ENCODE results near the gene SLCO4A1. TPM values are rescaled to one million over a fixed set of nuclear protein-coding genes. Genes with fewer than 3 reads are reported as not detected.

The SLCO4A1 gene
- total RNA-seq, 5 donors from 2014 or later (not counting 1 experiment from before 2014, with no cell fraction given): 0.98 to 7.2 (median 5.4) TPM

- Histone ChIP-seq H3K36me3 (ENCODE audit: control insufficient read depth in 2 of 2, extremely low read depth in 1 of 2, insufficient read depth in 1 of 2, low read length in 1 of 2) (no peaks in the 10 kb centered on the region), H3K27ac (ENCODE audit: low read length) (no peak overlapping the region), H3K4me1 (ENCODE audit: control insufficient read depth in 1 of 2, extremely low read depth in 1 of 2, insufficient read depth in 2 of 2, low read length in 2 of 2) (peaks cover 2 to 13% of the 10 kb centered on the region in 2 experiments), H3K27me3 (replicated peaks in 1 of 2; ENCODE audit: control insufficient read depth in 2 of 2, extremely low read depth in 1 of 2, insufficient read depth in 2 of 2, low read length in 1 of 2) (peaks cover 0 to 17% of the 10 kb centered on the region in 2 experiments), H3K4me3 (ENCODE audit: control insufficient read depth in 1 of 2, extremely low read depth in 1 of 2, low read length in 1 of 2) (no peak overlapping the region), H3K9me3 (no peaks in the 10 kb centered on the region)
- Mint-ChIP-seq H3K4me3 (no peak overlapping the region), H3K4me1 (peaks cover 2 to 3% (median 2%) of the 10 kb centered on the region in 3 donors), H3K9me3 (no peaks in the 10 kb centered on the region), H3K27ac (no peak overlapping the region), H3K27me3 (no peaks in the 10 kb centered on the region), H3K36me3 (no peaks in the 10 kb centered on the region)
- ChIA-PET CTCF (no interaction called here), POLR2A (no interaction called here)
- 90% methylated on average over 7 of the region's 14 CpGs for WGBS (ENCODE audit: insufficient coverage)
- DNase-seq (no peak), ATAC-seq (replicated peaks in 1 of 4) (no peak)
Measured at GRCh38 chr20:62698231-62698630, 55.9 kb downstream of the SLCO4A1 start.

GRCh38 chr20:62699296-62699695, 57.0 kb downstream of the SLCO4A1 start:
- 98% methylated on average over 10 of the region's 19 CpGs for WGBS (ENCODE audit: insufficient coverage)
- POLR2A ChIA-PET: no interaction called here
- H3K27me3 Mint-ChIP-seq: peaks cover 0 to 2% of the 10 kb centered on the region in 2 donors

GRCh38 chr20:62699741-62700140, 57.4 kb downstream of the SLCO4A1 start:
- peaks cover 7 to 12% (median 11%) of the 10 kb centered on the region in 3 donors for H3K4me1 Mint-ChIP-seq
- CTCF ChIA-PET: no interaction called here
- no peak overlapping the region for H3K4me3 Mint-ChIP-seq
- peaks cover 0 to 2% of the 10 kb centered on the region in 2 donors for H3K27me3 Mint-ChIP-seq
- Histone ChIP-seq H3K4me1 (ENCODE audit: control insufficient read depth in 1 of 2, extremely low read depth in 1 of 2, insufficient read depth in 2 of 2, low read length in 2 of 2) (peaks cover 2 to 20% of the 10 kb centered on the region in 2 experiments), H3K9me3 (no peaks in the 10 kb centered on the region), H3K36me3 (ENCODE audit: control insufficient read depth in 2 of 2, extremely low read depth in 1 of 2, insufficient read depth in 1 of 2, low read length in 1 of 2) (no peaks in the 10 kb centered on the region), H3K27me3 (replicated peaks in 1 of 2; ENCODE audit: control insufficient read depth in 2 of 2, extremely low read depth in 1 of 2, insufficient read depth in 2 of 2, low read length in 1 of 2) (peaks cover 0 to 11% of the 10 kb centered on the region in 2 experiments), H3K27ac (ENCODE audit: low read length) (no peak overlapping the region), H3K4me3 (ENCODE audit: control insufficient read depth in 1 of 2, extremely low read depth in 1 of 2, low read length in 1 of 2) (no peak overlapping the region)
- DNase-seq: no peak
- no peaks in the 10 kb centered on the region for H3K9me3 Mint-ChIP-seq
- POLR2A ChIA-PET: no interaction called here
- no peak for ATAC-seq (replicated peaks in 1 of 4)
- no peaks in the 10 kb centered on the region for H3K36me3 Mint-ChIP-seq
- WGBS (ENCODE audit: insufficient coverage): 82% methylated on average over 9 of the region's 12 CpGs
- no peak overlapping the region for H3K27ac Mint-ChIP-seq

More at GRCh38 chr20:62699296-62699695, 57.0 kb downstream of the SLCO4A1 start:
- Mint-ChIP-seq H3K4me1 (peaks cover 7 to 10% (median 9%) of the 10 kb centered on the region in 3 donors), H3K4me3 (no peak overlapping the region), H3K9me3 (no peaks in the 10 kb centered on the region), H3K36me3 (no peaks in the 10 kb centered on the region), H3K27ac (no peak overlapping the region)
- Histone ChIP-seq H3K27me3 (replicated peaks in 1 of 2; ENCODE audit: control insufficient read depth in 2 of 2, extremely low read depth in 1 of 2, insufficient read depth in 2 of 2, low read length in 1 of 2) (peaks cover 0 to 13% of the 10 kb centered on the region in 2 experiments), H3K9me3 (no peaks in the 10 kb centered on the region), H3K27ac (ENCODE audit: low read length) (no peak overlapping the region), H3K36me3 (ENCODE audit: control insufficient read depth in 2 of 2, extremely low read depth in 1 of 2, insufficient read depth in 1 of 2, low read length in 1 of 2) (no peaks in the 10 kb centered on the region), H3K4me3 (ENCODE audit: control insufficient read depth in 1 of 2, extremely low read depth in 1 of 2, low read length in 1 of 2) (no peak overlapping the region), H3K4me1 (ENCODE audit: control insufficient read depth in 1 of 2, extremely low read depth in 1 of 2, insufficient read depth in 2 of 2, low read length in 2 of 2) (peaks cover 2 to 20% of the 10 kb centered on the region in 2 experiments)
- ATAC-seq (replicated peaks in 1 of 4) (no peak), DNase-seq (no peak)
- CTCF ChIA-PET: no interaction called here

GRCh38 chr20:62700261-62700930, 58.1 kb downstream of the SLCO4A1 start:
- Mint-ChIP-seq H3K4me1 (peaks cover 7 to 14% (median 12%) of the 10 kb centered on the region in 3 donors), H3K36me3 (no peaks in the 10 kb centered on the region), H3K27ac (no peak overlapping the region), H3K4me3 (no peak overlapping the region), H3K9me3 (no peaks in the 10 kb centered on the region), H3K27me3 (peaks cover 0 to 2% of the 10 kb centered on the region in 2 donors)
- ChIA-PET POLR2A (no interaction called here), CTCF (no interaction called here)
- peaks cover 0 to 14% of the 10 kb centered on the region in 2 experiments for H3K27me3 ChIP-seq (replicated peaks in 1 of 2; ENCODE audit: control insufficient read depth in 2 of 2, extremely low read depth in 1 of 2, insufficient read depth in 2 of 2, low read length in 1 of 2)
- no peak overlapping the region for H3K27ac ChIP-seq (ENCODE audit: low read length)
- no peaks in the 10 kb centered on the region for H3K9me3 ChIP-seq
- DNase-seq: no peak
- H3K36me3 ChIP-seq (ENCODE audit: control insufficient read depth in 2 of 2, extremely low read depth in 1 of 2, insufficient read depth in 1 of 2, low read length in 1 of 2): no peaks in the 10 kb centered on the region
- WGBS (ENCODE audit: insufficient coverage): 89% methylated on average over 15 of the region's 18 CpGs
- peaks cover 2 to 20% of the 10 kb centered on the region in 2 experiments for H3K4me1 ChIP-seq (ENCODE audit: control insufficient read depth in 1 of 2, extremely low read depth in 1 of 2, insufficient read depth in 2 of 2, low read length in 2 of 2)
- no peak overlapping the region for H3K4me3 ChIP-seq (ENCODE audit: control insufficient read depth in 1 of 2, extremely low read depth in 1 of 2, low read length in 1 of 2)
- no peak for ATAC-seq (replicated peaks in 1 of 4)

GRCh38 chr20:62701161-62702012, 59.1 kb downstream of the SLCO4A1 start:
- ATAC-seq (replicated peaks in 1 of 4) (no peak), DNase-seq (no peak)
- Mint-ChIP-seq H3K9me3 (no peaks in the 10 kb centered on the region), H3K27me3 (peaks cover 0 to 2% of the 10 kb centered on the region in 2 donors), H3K4me3 (no peak overlapping the region), H3K27ac (no peak overlapping the region), H3K4me1 (peaks cover 7 to 13% (median 12%) of the 10 kb centered on the region in 3 donors), H3K36me3 (no peaks in the 10 kb centered on the region)
- no peaks in the 10 kb centered on the region for H3K9me3 ChIP-seq
- ChIA-PET POLR2A (no interaction called here), CTCF (no interaction called here)
- H3K4me3 ChIP-seq (ENCODE audit: control insufficient read depth in 1 of 2, extremely low read depth in 1 of 2, low read length in 1 of 2): no peak overlapping the region
- H3K4me1 ChIP-seq (ENCODE audit: control insufficient read depth in 1 of 2, extremely low read depth in 1 of 2, insufficient read depth in 2 of 2, low read length in 2 of 2): peaks cover 2 to 16% of the 10 kb centered on the region in 2 experiments
- no peaks in the 10 kb centered on the region for H3K36me3 ChIP-seq (ENCODE audit: control insufficient read depth in 2 of 2, extremely low read depth in 1 of 2, insufficient read depth in 1 of 2, low read length in 1 of 2)
- WGBS (ENCODE audit: insufficient coverage): 80% methylated on average over 20 of the region's 24 CpGs
- no peak overlapping the region for H3K27ac ChIP-seq (ENCODE audit: low read length)
- H3K27me3 ChIP-seq (replicated peaks in 1 of 2; ENCODE audit: control insufficient read depth in 2 of 2, extremely low read depth in 1 of 2, insufficient read depth in 2 of 2, low read length in 1 of 2): peaks cover 0 to 24% of the 10 kb centered on the region in 2 experiments

GRCh38 chr20:62702013-62702300, 59.7 kb downstream of the SLCO4A1 start:
- DNase-seq: no peak
- Mint-ChIP-seq H3K4me1 (peaks cover 7 to 12% (median 10%) of the 10 kb centered on the region in 3 donors), H3K4me3 (no peak overlapping the region), H3K27ac (no peak overlapping the region), H3K36me3 (no peaks in the 10 kb centered on the region), H3K27me3 (peaks cover 0 to 5% of the 10 kb centered on the region in 2 donors), H3K9me3 (no peaks in the 10 kb centered on the region)
- peaks cover 0 to 27% of the 10 kb centered on the region in 2 experiments for H3K27me3 ChIP-seq (replicated peaks in 1 of 2; ENCODE audit: control insufficient read depth in 2 of 2, extremely low read depth in 1 of 2, insufficient read depth in 2 of 2, low read length in 1 of 2)
- WGBS (ENCODE audit: insufficient coverage): 87% methylated on average over 10 of the region's 11 CpGs
- ChIA-PET CTCF (no interaction called here), POLR2A (no interaction called here)
- peaks cover under 1 to 12% of the 10 kb centered on the region in 2 experiments for H3K4me1 ChIP-seq (ENCODE audit: control insufficient read depth in 1 of 2, extremely low read depth in 1 of 2, insufficient read depth in 2 of 2, low read length in 2 of 2)
- ATAC-seq (replicated peaks in 1 of 4): no peak
- no peaks in the 10 kb centered on the region for H3K36me3 ChIP-seq (ENCODE audit: control insufficient read depth in 2 of 2, extremely low read depth in 1 of 2, insufficient read depth in 1 of 2, low read length in 1 of 2)
- H3K4me3 ChIP-seq (ENCODE audit: control insufficient read depth in 1 of 2, extremely low read depth in 1 of 2, low read length in 1 of 2): no peak overlapping the region
- no peaks in the 10 kb centered on the region for H3K9me3 ChIP-seq
- no peak overlapping the region for H3K27ac ChIP-seq (ENCODE audit: low read length)
